ENCODE measurements around the gene ADAMTSL4. TPM values are rescaled to one million over a fixed set of nuclear protein-coding genes. Genes with fewer than 3 reads are reported as not detected.
A peak's percentile ranks its signal among the peaks of the same experiment; 100 is the strongest.

Gene ADAMTSL4
- total and polyA plus RNA-seq, 9 of the 15 experiments (the other 6 are each of a cell fraction or from before 2014, with no cell fraction given) = 12.7 to 212 (median 35.6) TPM

DNA sequence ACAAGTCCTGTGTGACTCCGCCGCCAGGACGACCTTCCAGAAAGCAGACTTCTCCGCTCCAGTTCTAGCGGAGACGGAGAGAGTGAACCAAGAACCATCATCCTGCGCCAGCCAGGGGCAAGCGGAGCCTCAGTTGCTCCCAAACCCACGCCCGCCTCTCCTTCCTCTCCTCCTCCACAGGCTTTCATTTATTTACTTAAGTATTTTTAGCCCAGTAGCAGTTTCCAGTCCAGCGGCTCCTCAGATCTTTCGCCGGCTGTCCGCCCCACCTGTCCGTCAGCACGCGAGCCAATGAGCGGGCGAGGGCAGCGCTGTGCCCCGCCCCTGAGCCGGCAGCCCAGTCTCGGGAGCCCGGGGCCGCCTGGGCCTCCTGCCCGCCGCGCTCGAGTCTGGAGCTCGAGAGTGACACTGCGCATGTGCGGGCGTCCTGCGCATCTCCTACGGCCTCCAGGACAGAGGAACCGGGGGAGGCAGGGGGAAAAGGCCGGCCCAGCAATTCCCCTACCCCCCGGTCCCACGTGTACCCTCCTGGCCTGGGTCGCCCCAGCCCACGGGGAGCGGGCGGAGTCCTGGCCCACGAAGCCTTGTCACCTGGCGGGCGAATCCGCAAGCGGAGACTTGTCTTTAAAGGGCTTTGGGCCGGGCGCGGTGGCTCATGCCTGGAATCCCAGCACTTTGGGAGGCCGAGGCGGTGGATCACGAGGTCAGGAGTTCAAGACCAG is 33.7 kb upstream of the ADAMTSL4 start, which contains the start of gene FALEC (continued):
- TF ChIP-seq MGA (IDR thresholded peaks at IDR 0.05) = peak; percentile 81
- TF ChIP-seq ZNF23 (CRISPR knock-in tag; IDR thresholded peaks at IDR 0.05) = no peak
- no peak for TF ChIP-seq SAFB (IDR thresholded peaks at IDR 0.05; ENCODE audit: borderline replicate concordance, low read depth, low read length)
- TF ChIP-seq XRCC4 (IDR thresholded peaks at IDR 0.05; ENCODE audit: extremely low read depth, insufficient read depth, insufficient read length) = no peak
- TF ChIP-seq ZNF785 (CRISPR knock-in tag; IDR thresholded peaks at IDR 0.05) = no peak
- no peak for TF ChIP-seq MCM3 (IDR thresholded peaks at IDR 0.05)
- no peak for TF ChIP-seq ZNF143 (CRISPR knock-in tag; IDR thresholded peaks at IDR 0.05)
- TF ChIP-seq MCM5 (IDR thresholded peaks at IDR 0.05; ENCODE audit: low read depth) = no peak
- TF ChIP-seq EP300 (IDR thresholded peaks at IDR 0.05; ENCODE audit: low read length) = no peak
- TF ChIP-seq HMG20B (CRISPR knock-in tag; IDR thresholded peaks at IDR 0.05) = no peak
- 0 out of 2 replicates have a peak, but pooled peaks have one; percentile 34 for TF ChIP-seq CAMTA2 (CRISPR knock-in tag; conservative IDR thresholded peaks at IDR 0.05)
- TF ChIP-seq MXI1 (IDR thresholded peaks at IDR 0.05; ENCODE audit: low read depth, low read length) = no peak
- TF ChIP-seq PHTF2 (CRISPR knock-in tag; IDR thresholded peaks at IDR 0.05) = no peak
- TF ChIP-seq TRIM28 (IDR thresholded peaks at IDR 0.05) = no peak
- TF ChIP-seq TFAP4 (CRISPR knock-in tag; IDR thresholded peaks at IDR 0.05; ENCODE audit: borderline replicate concordance) = peak; percentile 56; the same call in 1 of the 2 replicates
- TF ChIP-seq IRF2 (CRISPR knock-in tag; IDR thresholded peaks at IDR 0.05) = no peak

Data from K562 (cell line).